Esophagus squamous epithelium (tissue), 4 donors: ENCODE measurements around the gene SPATA31E1.

ENCODE experiments used
- CTCF ChIP-seq, 6 experiments: fragments of 450-650 bp in 4 of 6; fragments of 200-600 bp in 2 of 6; sonication (generic) in 2 of 6; IDR thresholded peaks; one replicate each; pipeline ENCODE4 v1.5.1; 2016 to 2019; ENCODE audit warnings: antibody characterized with exemption in 6 of 6, mild to moderate bottlenecking in 4 of 6, moderate library complexity in 4 of 6
- POLR2A ChIP-seq, 4 donors: fragments of 450-650 bp; IDR thresholded peaks; one replicate each; pipeline ENCODE4 v1.6.1; 2017; ENCODE audit warnings: antibody characterized with exemption in 4 of 4, mild to moderate bottlenecking in 4 of 4, moderate library complexity in 3 of 4

DNA sequence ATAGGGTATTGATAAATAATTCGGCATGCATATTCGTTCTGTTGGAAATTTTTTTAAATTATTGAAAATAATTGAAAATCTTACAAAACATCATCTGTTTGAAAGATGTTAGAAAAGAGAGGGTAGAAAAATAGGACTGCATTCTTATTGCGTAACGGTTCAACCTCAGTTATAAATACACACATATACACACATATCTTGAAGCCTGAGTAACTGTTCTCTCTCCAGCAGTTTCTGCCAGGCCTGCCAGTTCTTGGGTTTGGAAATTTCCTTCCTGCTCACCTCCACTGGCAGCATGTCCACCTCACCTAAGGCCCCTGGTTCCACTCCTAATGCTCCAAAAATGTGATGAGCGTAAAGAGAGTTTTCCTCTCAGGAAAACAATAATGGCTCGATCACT, 9.1 kb downstream of the SPATA31E1 start:
- TF ChIP-seq CTCF (IDR thresholded peaks at IDR 0.05) (no peak), POLR2A (IDR thresholded peaks at IDR 0.05) (no peak)
